NB4 (cell line): ENCODE results near the gene MALAT1.

Experiments used
- MYC ChIP-seq: IDR thresholded peaks from 2 replicates; pipeline ENCODE4 v1.6.1; 2011; ENCODE audit warnings: low read depth, low read length
- POLR2A ChIP-seq: IDR thresholded peaks from 2 replicates; pipeline ENCODE4 v1.6.1; 2011; ENCODE audit warnings: mild to moderate bottlenecking; ENCODE audit not compliant: insufficient read length; ENCODE audit errors: extremely low read depth
- TF ChIP-seq, protein P1 (sequence below): IDR thresholded peaks from one replicate; pipeline ENCODE4 v1.5.1; 2012; ENCODE audit warnings: low read depth, low read length

- TF ChIP-seq, protein P1, sequence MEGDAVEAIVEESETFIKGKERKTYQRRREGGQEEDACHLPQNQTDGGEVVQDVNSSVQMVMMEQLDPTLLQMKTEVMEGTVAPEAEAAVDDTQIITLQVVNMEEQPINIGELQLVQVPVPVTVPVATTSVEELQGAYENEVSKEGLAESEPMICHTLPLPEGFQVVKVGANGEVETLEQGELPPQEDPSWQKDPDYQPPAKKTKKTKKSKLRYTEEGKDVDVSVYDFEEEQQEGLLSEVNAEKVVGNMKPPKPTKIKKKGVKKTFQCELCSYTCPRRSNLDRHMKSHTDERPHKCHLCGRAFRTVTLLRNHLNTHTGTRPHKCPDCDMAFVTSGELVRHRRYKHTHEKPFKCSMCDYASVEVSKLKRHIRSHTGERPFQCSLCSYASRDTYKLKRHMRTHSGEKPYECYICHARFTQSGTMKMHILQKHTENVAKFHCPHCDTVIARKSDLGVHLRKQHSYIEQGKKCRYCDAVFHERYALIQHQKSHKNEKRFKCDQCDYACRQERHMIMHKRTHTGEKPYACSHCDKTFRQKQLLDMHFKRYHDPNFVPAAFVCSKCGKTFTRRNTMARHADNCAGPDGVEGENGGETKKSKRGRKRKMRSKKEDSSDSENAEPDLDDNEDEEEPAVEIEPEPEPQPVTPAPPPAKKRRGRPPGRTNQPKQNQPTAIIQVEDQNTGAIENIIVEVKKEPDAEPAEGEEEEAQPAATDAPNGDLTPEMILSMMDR: no peak
- TF ChIP-seq POLR2A (no peak), MYC (no peak)
Observed at GRCh38 chr11:65486570-65487466, 12.0 kb upstream of the MALAT1 start.
